Endodermal cell (in vitro differentiated cells): ENCODE measurements around the gene PWWP2B. TPM values are rescaled to one million over a fixed set of nuclear protein-coding genes. Genes with fewer than 3 reads are reported as not detected.

Source experiments
- DNase-seq: peaks from one replicate; pipeline ENCODE4 v3.0.0-alpha.2; 2017
- H3K27ac ChIP-seq: 2 replicates; pipeline ENCODE4 v1.5.1; 2013; ENCODE audit warnings: mild to moderate bottlenecking, low read depth, low read length, moderate library complexity
- H3K27me3 ChIP-seq: 2 replicates; pipeline ENCODE4 v1.6.1; 2013; ENCODE audit warnings: mild to moderate bottlenecking, low read length, moderate library complexity; ENCODE audit not compliant: insufficient read depth, control insufficient read depth, poor library complexity, severe bottlenecking
- H3K36me3 ChIP-seq: 2 replicates; pipeline ENCODE4 v1.7.0; 2013; ENCODE audit warnings: mild to moderate bottlenecking, low read length, moderate library complexity; ENCODE audit not compliant: control insufficient read depth, insufficient read depth
- H3K4me1 ChIP-seq: one replicate; pipeline ENCODE4 v1.7.0; 2013; ENCODE audit warnings: low read length; ENCODE audit not compliant: control insufficient read depth, insufficient read depth
- H3K4me3 ChIP-seq: 2 replicates; pipeline ENCODE4 v1.5.1; 2013; ENCODE audit warnings: mild to moderate bottlenecking, low read length, moderate library complexity
- H3K9ac ChIP-seq: 2 replicates; pipeline ENCODE4 v1.6.1; 2013; ENCODE audit warnings: mild to moderate bottlenecking, low read length, moderate library complexity; ENCODE audit not compliant: poor library complexity, severe bottlenecking; ENCODE audit errors: extremely low read depth
- H3K9me3 ChIP-seq: 2 replicates; pipeline ENCODE4 v1.6.1; 2013; ENCODE audit warnings: mild to moderate bottlenecking, low read length, moderate library complexity; ENCODE audit not compliant: control insufficient read depth
- H3K27ac Mint-ChIP-seq: 2 replicates; pipeline ENCODE4 v1.8.0; 2020; ENCODE audit warnings: mixed read lengths
- H3K27me3 Mint-ChIP-seq: 2 replicates; pipeline ENCODE4 v1.8.0; 2021; ENCODE audit warnings: mild to moderate bottlenecking, mixed read lengths; ENCODE audit not compliant: insufficient read depth
- H3K36me3 Mint-ChIP-seq: 2 replicates; pipeline ENCODE4 v1.8.0; 2020; ENCODE audit warnings: low read depth, mixed read lengths
- H3K4me1 Mint-ChIP-seq: 2 replicates; pipeline ENCODE4 v1.8.0; 2020; ENCODE audit warnings: mixed read lengths
- H3K4me3 Mint-ChIP-seq: 2 replicates; pipeline ENCODE4 v1.8.0; 2020; ENCODE audit warnings: mild to moderate bottlenecking, moderate library complexity, mixed read lengths
- H3K9me3 Mint-ChIP-seq: 2 replicates; pipeline ENCODE4 v1.8.0; 2020; ENCODE audit warnings: mild to moderate bottlenecking, mixed read lengths
- CTCF ChIP-seq: fragments of 200-600 bp; sonication (generic); conservative IDR thresholded peaks from 2 replicates; pipeline ENCODE4 v1.5.0; 2021; ENCODE audit warnings: antibody characterized with exemption, mild to moderate bottlenecking
- WGBS, 2 experiments: methylation state at CpG; one replicate each; pipeline versions ENCODE4 v1.1.5 to v1.1.7; 2013; ENCODE audit warnings: missing lambda C conversion rate in 2 of 2, mixed read lengths in 1 of 2; ENCODE audit not compliant: insufficient coverage in 1 of 2, insufficient read length in 1 of 2; 5-methylcytosine and 5-hydroxymethylcytosine counted together
- total RNA-seq, 2 donors: library from RNA; stranded (reverse); fragmentation: NEBNext Ultra II Directional in 1 of 2; extraction: Animal tissue kit (Norgen Biotek cat#: 25700) in 1 of 2; gene quantifications; 2 replicates in 1 of 2; 3 replicates in 1 of 2; pipeline ENCODE4 v1.2.1, GENCODE V29; 2021

Gene PWWP2B
- total RNA-seq, 2 donors from 2014 or later: 11.4 to 13.9 TPM

- Mint-ChIP-seq H3K36me3 (no peaks in the 10 kb centered on the region), H3K4me3 (no peak overlapping the region), H3K9me3 (no peaks in the 10 kb centered on the region), H3K4me1 (no peaks in the 10 kb centered on the region), H3K27ac (no peak overlapping the region), H3K27me3 (no peaks in the 10 kb centered on the region)
- Histone ChIP-seq H3K9me3 (no peaks in the 10 kb centered on the region), H3K4me3 (no peak overlapping the region), H3K4me1 (no peaks in the 10 kb centered on the region), H3K27ac (no peak overlapping the region), H3K27me3 (no peaks in the 10 kb centered on the region), H3K36me3 (no peaks in the 10 kb centered on the region), H3K9ac (no peak overlapping the region)
- no peak for TF ChIP-seq CTCF
- DNase-seq: no peak
- WGBS, 2 experiments: 92 to 99% methylated on average over 9 to 20 of the region's 20 CpGs
Measured at GRCh38 chr10:132384618-132385388, 12.2 kb upstream of the PWWP2B start.

- Mint-ChIP-seq H3K27me3 (no peaks in the 10 kb centered on the region), H3K36me3 (no peaks in the 10 kb centered on the region), H3K9me3 (no peaks in the 10 kb centered on the region), H3K4me3 (no peak overlapping the region), H3K27ac (no peak overlapping the region), H3K4me1 (no peaks in the 10 kb centered on the region)
- WGBS, 2 experiments: 70 to 90% methylated on average over 5 of the region's 5 CpGs
- Histone ChIP-seq H3K9me3 (no peaks in the 10 kb centered on the region), H3K27ac (no peak overlapping the region), H3K27me3 (no peaks in the 10 kb centered on the region), H3K36me3 (no peaks in the 10 kb centered on the region), H3K4me3 (no peak overlapping the region), H3K9ac (no peak overlapping the region), H3K4me1 (no peaks in the 10 kb centered on the region)
- DNase-seq: no peak
- TF ChIP-seq CTCF: no peak
Measured at GRCh38 chr10:132385389-132385667, 11.7 kb upstream of the PWWP2B start.

GRCh38 chr10:132385721-132386418 is 11.1 kb upstream of the PWWP2B start:
- no peak overlapping the region for H3K27ac Mint-ChIP-seq
- Histone ChIP-seq H3K4me1 (no peaks in the 10 kb centered on the region), H3K9ac (no peak overlapping the region)

More at GRCh38 chr10:132385721-132386418, 11.1 kb upstream of the PWWP2B start:
- Histone ChIP-seq H3K36me3 (no peaks in the 10 kb centered on the region), H3K27me3 (no peaks in the 10 kb centered on the region), H3K4me3 (no peak overlapping the region), H3K27ac (no peak overlapping the region), H3K9me3 (no peaks in the 10 kb centered on the region)
- Mint-ChIP-seq H3K4me1 (no peaks in the 10 kb centered on the region), H3K27me3 (no peaks in the 10 kb centered on the region), H3K36me3 (no peaks in the 10 kb centered on the region), H3K9me3 (no peaks in the 10 kb centered on the region), H3K4me3 (no peak overlapping the region)
- TF ChIP-seq CTCF: no peak
- WGBS, 2 experiments: 93 to 94% methylated on average over 12 to 18 of the region's 18 CpGs
- DNase-seq: no peak
